K562 (cell line): Measurements from ENCODE around the gene CSF1R. TPM values are rescaled to one million over a fixed set of nuclear protein-coding genes. Genes with fewer than 3 reads are reported as not detected.

Experiments
- ATAC-seq: fragments of 200-7000 bp; cut with Tn5 transposase; 3 replicates; pipeline ENCODE4 v1.9.1; 2020; ENCODE audit warnings: moderate library complexity
- BruUV-seq: library from RNA; stranded (reverse); fragments of 400-500 nt; replicated peaks from 2 replicates; lab custom pipeline; 2021; lab: Mats Ljungman, UMichigan
- CTCF ChIA-PET: fragments of 300-600 bp; formaldehyde crosslinking; extraction: SDS; loops from one replicate; lab custom pipeline; 2021; ENCODE audit warnings: low intra/inter-chr PET ratio; lab: Yijun Ruan, JAX
- POLR2A ChIA-PET: fragments of 300-600, 350-650 bp; sonication (Branson Sonifier 250); formaldehyde crosslinking; extraction: SDS; loops from one replicate; lab custom pipeline; 2021; ENCODE audit warnings: antibody characterized with exemption, inconsistent platforms; lab: Yijun Ruan, JAX
- DNase-seq, 4 experiments: peaks; one replicate each; pipeline versions ENCODE4 v3.0.0 to v3.0.0-alpha.2; 2011 to 2018; ENCODE audit warnings: low spot score in 3 of 4, mixed read lengths in 3 of 4; ENCODE audit errors: extremely low read depth in 1 of 4
- FAIRE-seq: peaks from 2 replicates; lab custom pipeline; 2011; peaks lifted over from hg19 to GRCh38; lab: Jason Lieb, UNC
- H2AFZ ChIP-seq: 2 replicates; pipeline ENCODE4 v1.6.0; 2011; ENCODE audit warnings: low read depth, low read length, control low read depth, inconsistent platforms
- H3K27ac ChIP-seq: fragments of 200-600 bp; 3 replicates; pipeline ENCODE4 v1.8.0; 2011; ENCODE audit warnings: low read depth, mild to moderate bottlenecking, control low read depth, inconsistent platforms, low read length, moderate library complexity, mixed read lengths; ENCODE audit errors: extremely low read depth
- H3K27me3 ChIP-seq, 2 experiments: fragments of 300-600 bp in 1 of 2; 2 replicates in 1 of 2; 3 replicates in 1 of 2; pipeline versions ENCODE4 v1.6.0 to v1.8.0; 2011; ENCODE audit warnings: inconsistent platforms in 2 of 2, low read length in 2 of 2, mild to moderate bottlenecking in 1 of 2, mixed read lengths in 1 of 2, moderate library complexity in 1 of 2; ENCODE audit not compliant: control insufficient read depth in 2 of 2, insufficient read depth in 2 of 2
- H3K36me3 ChIP-seq: fragments of 300-600 bp; 3 replicates; pipeline ENCODE4 v1.8.0; 2011; ENCODE audit warnings: mild to moderate bottlenecking, low read length, inconsistent platforms; ENCODE audit not compliant: control insufficient read depth, insufficient read depth
- H3K4me1 ChIP-seq, 2 experiments: fragments of 200-600 bp in 1 of 2; replicated peaks in 1 of 2; 2 replicates in 1 of 2; 3 replicates in 1 of 2; pipeline versions ENCODE4 v1.5.1 to v1.8.0; 2011; ENCODE audit warnings: inconsistent platforms in 2 of 2, low read length in 2 of 2, mild to moderate bottlenecking in 1 of 2, mixed read lengths in 1 of 2, moderate library complexity in 1 of 2; ENCODE audit not compliant: control insufficient read depth in 2 of 2, insufficient read depth in 2 of 2
- H3K4me2 ChIP-seq: 2 replicates; pipeline ENCODE4 v1.6.1; 2011; ENCODE audit warnings: low read length, control low read depth, inconsistent platforms, mixed read lengths; ENCODE audit not compliant: insufficient read depth
- H3K4me3 ChIP-seq: fragments of 200-600 bp; sonication (generic), shearing (Covaris generic); 2 replicates; pipeline ENCODE4 v1.5.1; 2016; ENCODE audit warnings: control low read depth, inconsistent platforms
- H3K79me2 ChIP-seq: fragments of 200-600 bp; 3 replicates; pipeline ENCODE4 v1.8.0; 2011; ENCODE audit warnings: low read length, inconsistent platforms; ENCODE audit not compliant: control insufficient read depth, insufficient read depth
- H3K9ac ChIP-seq, 2 experiments: 2 replicates each; pipeline versions ENCODE4 v1.6.0 to v1.6.1; 2011; ENCODE audit warnings: low read depth in 2 of 2, low read length in 2 of 2, control low read depth in 1 of 2, inconsistent platforms in 1 of 2, mild to moderate bottlenecking in 1 of 2, mixed read lengths in 1 of 2; ENCODE audit not compliant: insufficient read depth in 1 of 2
- H3K9me1 ChIP-seq: one replicate; pipeline ENCODE4 v1.6.0; 2011; ENCODE audit warnings: inconsistent platforms, mild to moderate bottlenecking, low read length, moderate library complexity; ENCODE audit not compliant: control insufficient read depth, insufficient read depth
- H3K9me3 ChIP-seq: replicated peaks from 2 replicates; pipeline ENCODE4 v1.5.1; 2011; ENCODE audit warnings: low read depth, low read length, inconsistent platforms; ENCODE audit not compliant: control insufficient read depth, insufficient read depth
- H4K20me1 ChIP-seq: replicated peaks from 2 replicates; pipeline ENCODE4 v1.6.1; 2011; ENCODE audit warnings: low read length, inconsistent platforms, mixed read lengths; ENCODE audit not compliant: control insufficient read depth, insufficient read depth
- CTBP1 ChIP-seq: fragments of 450-650 bp; IDR thresholded peaks from 2 replicates; pipeline ENCODE4 v1.6.1; 2016; ENCODE audit warnings: borderline replicate concordance
- ELK1 ChIP-seq: sonication (generic); formaldehyde crosslinking; IDR thresholded peaks from 2 replicates; pipeline ENCODE4 v1.8.1; 2022; ENCODE audit warnings: missing genetic modification reagents
- FOXJ3 ChIP-seq: sonication (generic); formaldehyde crosslinking; IDR thresholded peaks from 2 replicates; pipeline ENCODE4 v1.4.0; 2020; ENCODE audit warnings: mild to moderate bottlenecking, missing genetic modification reagents
- KHSRP ChIP-seq: fragments of 450-650 bp; IDR thresholded peaks from 2 replicates; pipeline ENCODE4 v1.6.1; 2017
- MEIS2 ChIP-seq: fragments of 450-650 bp; IDR thresholded peaks from 2 replicates; pipeline ENCODE4 v1.6.1; 2014; ENCODE audit warnings: mild to moderate bottlenecking; ENCODE audit not compliant: partially characterized antibody
- PKNOX1 ChIP-seq: fragments of 450-650 bp; IDR thresholded peaks from 2 replicates; pipeline ENCODE4 v1.6.1; 2016
- RREB1 ChIP-seq: fragments of 250-450 bp; sonication (Bioruptor Pico); IDR thresholded peaks from 2 replicates; pipeline ENCODE4 v1.4.0; 2020
- SP2 ChIP-seq: IDR thresholded peaks from 2 replicates; pipeline ENCODE4 v1.6.1; 2011; ENCODE audit warnings: mild to moderate bottlenecking, low read depth, low read length, moderate library complexity; ENCODE audit not compliant: poor library complexity, severe bottlenecking; ENCODE audit errors: extremely low read depth
- ZNF134 ChIP-seq: fragments of 250-450 bp; sonication (Bioruptor Pico); conservative IDR thresholded peaks from 2 replicates; pipeline ENCODE4 v1.4.0; 2020
- ZNF561 ChIP-seq: fragments of 450-650 bp; formaldehyde crosslinking; conservative IDR thresholded peaks from 2 replicates; pipeline ENCODE4 v1.4.0; 2020; ENCODE audit warnings: mild to moderate bottlenecking, moderate library complexity
- ZSCAN32 ChIP-seq: fragments of 450-650 bp; formaldehyde crosslinking; IDR thresholded peaks from 2 replicates; pipeline ENCODE4 v1.4.0; 2020; ENCODE audit warnings: mild to moderate bottlenecking, moderate library complexity
- WGBS: fragments of 100-300 bp; shearing (Covaris generic); methylation state at CpG from one replicate; pipeline ENCODE4 v1.1.6; 2016; ENCODE audit warnings: low coverage, mixed read lengths; ENCODE audit not compliant: insufficient coverage; ENCODE audit errors: missing lambda C conversion rate; 5-methylcytosine and 5-hydroxymethylcytosine counted together
- in situ Hi-C: fragments of 300-500 bp; cut with MboI; formaldehyde crosslinking; loops from 4 replicates; pipeline ENCODE4 v1.15.0; 2018; ENCODE audit warnings: inconsistent platforms, mixed read lengths
- intact Hi-C: fragments of 100-400 bp; cut with micrococcal nuclease; formaldehyde crosslinking; loops from 2 replicates; pipeline ENCODE4 v1.14.2; 2022
- polyA plus RNA-seq, 8 experiments: library from polyadenylated mRNA; depleted of rRNA in 4 of 8; stranded (reverse) in 5 of 8; unstranded in 3 of 8; fragments of >200 nt; fragmentation: Nextera tagmentation in 2 of 8; fragmentation: Illumina TruSeq in 1 of 8; extraction: Ambion mirVana in 2 of 8; extraction: Trizol in 1 of 8; gene quantifications; 2 replicates each; pipeline versions ENCODE4 v1.2.1 to v1.2.3, GENCODE V29; 2011 to 2014; ENCODE audit warnings: inconsistent platforms in 1 of 8, missing spikeins in 1 of 8
- total RNA-seq, 7 experiments: library from RNA; depleted of rRNA in 6 of 7; stranded (reverse); fragments of >200 nt in 6 of 7; fragmentation: Illumina TruSeq in 2 of 7; extraction: Trizol in 2 of 7; gene quantifications; 2 replicates each; pipeline versions ENCODE4 v1.2.1 to v1.2.3, GENCODE V29; 2011 to 2021; ENCODE audit warnings: low replicate concordance in 1 of 7

CSF1R gene
- total and polyA plus RNA-seq, 9 of the 15 experiments (the other 6 are each of a cell fraction or from before 2014, with no cell fraction given) = 0.03 to 0.64 (median 0.20) TPM; not detected in 6

GRCh38 chr5:150134198-150134588, 47.8 kb upstream of the CSF1R start (continued):
- TF ChIP-seq ZSCAN32 (CRISPR knock-in tag) (no peak), ZNF134 (CRISPR knock-in tag) (no peak), ZNF561 (no peak), SP2 (no peak), FOXJ3 (CRISPR knock-in tag) (no peak)

GRCh38 chr5:150133581-150134197, 47.3 kb upstream of the CSF1R start:
- in situ Hi-C loops (no loop called here), intact Hi-C loops (no loop called here)
- Histone ChIP-seq H2AFZ (no peak overlapping the region), H3K9me1 (no peaks in the 10 kb centered on the region), H3K9me3 (no peaks in the 10 kb centered on the region), H3K9ac (no peak overlapping the region), H3K4me1 (peaks cover 8 to 17% of the 10 kb centered on the region in 2 experiments; a peak in 4 of 5 replicates), H3K4me3 (no peak overlapping the region), H3K79me2 (no peaks in the 10 kb centered on the region), H3K27ac (no peak overlapping the region), H3K36me3 (no peaks in the 10 kb centered on the region), H3K4me2 (no peak overlapping the region), H3K27me3 (peaks cover 11 to 44% of the 10 kb centered on the region in 2 experiments; a peak in 4 of 5 replicates), H4K20me1 (no peaks in the 10 kb centered on the region; the same call in 1 of the 2 replicates)
- WGBS = 7% methylated on average over 16 of the region's 16 CpGs
- no TSS peak for BruUV-seq
- DNase-seq = no peak
- CTCF ChIA-PET = no interaction called here
- no peak for ATAC-seq
- peak; percentile 57 for FAIRE-seq
- POLR2A ChIA-PET = interaction anchor here (0.6 to 1.3 kb wide), 4 partner anchors 8 to 368 kb away, joined by 3 to 6 read pairs (median 3); no protein-coding TSS in a partner anchor
- TF ChIP-seq RREB1 (CRISPR knock-in tag) (no peak), KHSRP (no peak), CTBP1 (0 out of 2 replicates have a peak, but pooled peaks have one; percentile 21), MEIS2 (peak; percentile 80), PKNOX1 (peak; percentile 89), ELK1 (CRISPR knock-in tag) (no peak), FOXJ3 (CRISPR knock-in tag) (no peak)
